Osteoblast (primary cell): ENCODE data around the gene PPRC1. TPM values are rescaled to one million over a fixed set of nuclear protein-coding genes. Genes with fewer than 3 reads are reported as not detected.
A peak's percentile ranks its signal among the peaks of the same experiment; 100 is the strongest.

Experiments used
- DNase-seq: peaks from one replicate; pipeline ENCODE4 v3.0.0; 2011; ENCODE audit warnings: low spot score, mixed read lengths; ENCODE audit not compliant: insufficient read length; ENCODE audit errors: missing footprints
- H2AFZ ChIP-seq: 2 replicates; pipeline ENCODE4 v1.6.0; 2011; ENCODE audit warnings: mild to moderate bottlenecking, low read length
- H3K27ac ChIP-seq: 2 replicates; pipeline ENCODE4 v1.5.1; 2011; ENCODE audit warnings: mild to moderate bottlenecking, low read depth, low read length, moderate library complexity
- H3K27me3 ChIP-seq: 2 replicates; pipeline ENCODE4 v1.6.0; 2012; ENCODE audit warnings: mild to moderate bottlenecking, control low read depth, inconsistent platforms, low read length, moderate library complexity; ENCODE audit not compliant: insufficient read depth
- H3K36me3 ChIP-seq: 2 replicates; pipeline ENCODE4 v1.5.1; 2011; ENCODE audit warnings: mild to moderate bottlenecking, low read length, control low read depth, moderate library complexity; ENCODE audit not compliant: insufficient read depth
- H3K4me1 ChIP-seq: 2 replicates; pipeline ENCODE4 v1.5.1; 2011; ENCODE audit warnings: mild to moderate bottlenecking, low read length, control low read depth, moderate library complexity; ENCODE audit not compliant: insufficient read depth
- H3K4me2 ChIP-seq: 2 replicates; pipeline ENCODE4 v1.6.0; 2011; ENCODE audit warnings: mild to moderate bottlenecking, low read length; ENCODE audit not compliant: insufficient read depth
- H3K4me3 ChIP-seq: fragments of 200-600 bp; sonication (generic); 3 replicates; pipeline ENCODE4 v1.5.1; 2012; ENCODE audit warnings: mild to moderate bottlenecking, low read length, inconsistent platforms; ENCODE audit not compliant: insufficient read depth
- H3K79me2 ChIP-seq: 2 replicates; pipeline ENCODE4 v1.6.0; 2012; ENCODE audit warnings: mild to moderate bottlenecking, low read length, control low read depth, inconsistent platforms; ENCODE audit not compliant: insufficient read depth
- H3K9me3 ChIP-seq: 2 replicates; pipeline ENCODE4 v1.5.1; 2011; ENCODE audit warnings: low read depth, low read length, control low read depth
- H4K20me1 ChIP-seq: 2 replicates; pipeline ENCODE4 v1.6.0; 2012; ENCODE audit warnings: mild to moderate bottlenecking, low read length, control low read depth; ENCODE audit not compliant: insufficient read depth
- total RNA-seq: library from RNA; depleted of rRNA; stranded (reverse); fragments of >200 nt; gene quantifications from 2 replicates; pipeline ENCODE4 v1.2.3, GENCODE V29; 2012
- TF ChIP-seq, protein P1 (sequence below): IDR thresholded peaks from 2 replicates; pipeline ENCODE4 v1.5.1; 2011; ENCODE audit warnings: mild to moderate bottlenecking, low read depth, low read length, moderate library complexity; ENCODE audit errors: extremely low read depth

The PPRC1 gene
- total RNA-seq, 1 donor: 17.7 TPM

DNA sequence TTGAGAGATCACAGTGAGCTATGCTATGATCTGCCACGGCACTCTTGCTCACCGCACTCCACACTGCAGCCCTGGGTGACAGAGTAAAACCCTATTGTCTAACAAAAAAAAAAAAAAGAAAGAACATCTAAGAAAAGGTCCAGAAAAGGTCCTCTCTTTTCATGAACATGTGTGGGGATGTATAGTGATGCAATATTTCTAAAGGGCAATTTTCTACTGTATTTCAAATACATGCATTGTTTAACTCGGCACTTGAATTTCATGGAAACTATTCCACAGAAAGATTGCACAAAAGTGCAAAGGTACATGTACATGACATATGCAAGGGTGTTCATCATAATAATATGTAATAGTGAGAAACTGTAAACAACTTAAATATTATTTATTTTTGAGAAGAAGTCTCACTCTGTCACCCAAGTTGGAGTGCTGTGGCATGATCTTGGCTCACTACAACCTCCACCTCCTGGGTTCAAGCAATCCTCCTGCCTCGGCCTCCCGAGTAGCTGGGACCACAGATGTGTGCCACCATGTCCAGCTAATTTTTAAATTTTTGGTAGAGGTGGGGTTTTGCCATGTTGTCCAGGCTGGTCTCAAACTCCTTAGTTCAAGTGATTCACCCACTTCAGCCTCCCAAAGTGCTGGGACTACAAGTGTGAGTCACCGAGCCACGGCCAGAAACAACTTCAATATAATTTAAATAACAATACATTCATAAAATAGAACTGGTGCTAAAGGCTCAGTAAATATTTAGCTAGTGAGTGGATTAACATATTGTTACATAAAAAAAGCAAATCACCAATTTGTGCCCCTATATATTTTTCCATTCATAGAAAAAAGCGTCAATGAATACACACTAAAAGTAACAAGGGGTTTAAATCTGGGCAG, 1.3 kb upstream of the PPRC1 start:
- Histone ChIP-seq H3K79me2 (peaks cover 37% of the 10 kb centered on the region), H3K36me3 (peaks cover 5% of the 10 kb centered on the region), H4K20me1 (peaks cover 28% of the 10 kb centered on the region), H3K9me3 (no peaks in the 10 kb centered on the region), H3K4me1 (peaks cover 26% of the 10 kb centered on the region), H3K4me3 (no peak overlapping the region), H2AFZ (no peak overlapping the region), H3K4me2 (peak overlapping the region; percentile 90), H3K27ac (no peak overlapping the region), H3K27me3 (no peaks in the 10 kb centered on the region)
- TF ChIP-seq, protein P1, sequence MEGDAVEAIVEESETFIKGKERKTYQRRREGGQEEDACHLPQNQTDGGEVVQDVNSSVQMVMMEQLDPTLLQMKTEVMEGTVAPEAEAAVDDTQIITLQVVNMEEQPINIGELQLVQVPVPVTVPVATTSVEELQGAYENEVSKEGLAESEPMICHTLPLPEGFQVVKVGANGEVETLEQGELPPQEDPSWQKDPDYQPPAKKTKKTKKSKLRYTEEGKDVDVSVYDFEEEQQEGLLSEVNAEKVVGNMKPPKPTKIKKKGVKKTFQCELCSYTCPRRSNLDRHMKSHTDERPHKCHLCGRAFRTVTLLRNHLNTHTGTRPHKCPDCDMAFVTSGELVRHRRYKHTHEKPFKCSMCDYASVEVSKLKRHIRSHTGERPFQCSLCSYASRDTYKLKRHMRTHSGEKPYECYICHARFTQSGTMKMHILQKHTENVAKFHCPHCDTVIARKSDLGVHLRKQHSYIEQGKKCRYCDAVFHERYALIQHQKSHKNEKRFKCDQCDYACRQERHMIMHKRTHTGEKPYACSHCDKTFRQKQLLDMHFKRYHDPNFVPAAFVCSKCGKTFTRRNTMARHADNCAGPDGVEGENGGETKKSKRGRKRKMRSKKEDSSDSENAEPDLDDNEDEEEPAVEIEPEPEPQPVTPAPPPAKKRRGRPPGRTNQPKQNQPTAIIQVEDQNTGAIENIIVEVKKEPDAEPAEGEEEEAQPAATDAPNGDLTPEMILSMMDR: no peak
- no peak for DNase-seq

DNA sequence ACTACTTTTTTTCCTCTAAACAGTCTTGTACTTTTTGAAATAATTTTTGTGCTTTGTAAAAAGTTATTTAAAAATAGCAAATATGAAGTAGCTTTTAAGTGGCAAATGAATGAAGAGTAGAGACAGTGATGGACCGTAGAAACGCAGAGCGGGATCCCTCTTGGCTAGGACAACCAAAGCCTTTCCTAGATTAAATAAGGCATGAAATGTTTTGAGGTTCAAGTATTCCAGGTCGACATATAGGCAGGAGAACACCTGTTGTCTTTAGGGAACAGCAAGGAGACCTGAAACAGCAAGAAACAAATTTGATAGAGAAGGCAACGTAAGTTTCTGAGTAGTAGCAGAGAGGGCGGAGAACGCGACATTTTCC, 662 bp upstream of the PPRC1 start:
- peaks cover 5% of the 10 kb centered on the region for H3K36me3 ChIP-seq
- H3K4me1 ChIP-seq: peaks cover 26% of the 10 kb centered on the region
- peak overlapping the region; percentile 89 for H3K4me3 ChIP-seq
- TF ChIP-seq, protein P1: no peak
- no peak for DNase-seq
- peaks cover 33% of the 10 kb centered on the region for H4K20me1 ChIP-seq
- peak overlapping the region; percentile 90 for H3K4me2 ChIP-seq
- peak overlapping the region; percentile 88 for H3K27ac ChIP-seq
- H3K9me3 ChIP-seq: no peaks in the 10 kb centered on the region
- H2AFZ ChIP-seq: peak overlapping the region; percentile 92
- peaks cover 43% of the 10 kb centered on the region for H3K79me2 ChIP-seq
- no peaks in the 10 kb centered on the region for H3K27me3 ChIP-seq

DNA sequence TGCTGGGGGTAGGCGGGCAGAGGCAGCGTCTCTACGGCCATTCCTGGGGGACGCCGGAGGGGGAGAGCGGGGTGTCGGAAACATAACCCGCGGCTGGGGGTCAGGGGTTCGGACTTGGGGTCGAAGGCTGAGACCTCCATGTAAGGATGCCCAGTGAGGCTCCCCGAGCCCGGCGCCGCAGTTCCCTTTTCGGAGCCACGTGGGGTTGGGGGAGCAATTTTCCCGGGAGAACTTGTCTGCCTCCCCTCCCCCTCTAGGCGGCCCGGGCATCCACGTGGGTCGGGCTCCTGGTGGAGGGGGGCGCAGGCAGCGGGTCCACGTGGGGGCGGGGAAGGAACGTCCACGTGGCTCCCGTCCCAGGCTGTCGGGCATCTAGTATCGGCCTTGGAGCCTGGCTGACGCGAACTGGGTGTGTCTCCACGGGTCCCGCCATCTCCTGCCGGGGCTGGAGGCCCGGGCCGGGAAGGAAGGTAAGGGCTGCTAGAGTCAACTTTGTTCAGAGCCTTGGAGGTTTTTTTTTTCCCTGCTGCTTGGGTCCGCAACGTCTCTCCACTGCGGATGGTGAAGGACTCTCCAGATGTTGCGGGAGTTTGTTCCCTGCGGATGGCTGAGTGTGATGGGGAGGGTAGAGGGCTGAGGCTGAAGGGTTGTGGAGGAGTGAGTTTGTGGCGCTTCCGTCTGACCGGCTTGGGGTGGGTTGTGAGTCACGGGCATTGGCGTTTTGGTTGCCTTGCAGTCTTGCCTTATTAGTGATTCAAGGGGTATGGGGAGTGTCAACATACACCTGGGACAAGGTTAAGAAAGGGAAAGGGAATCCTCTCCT, 744 bp downstream of the PPRC1 start:
- Histone ChIP-seq H4K20me1 (peaks cover 47% of the 10 kb centered on the region), H3K9me3 (no peaks in the 10 kb centered on the region), H3K4me3 (peak overlapping the region; percentile 89), H3K27ac (peak overlapping the region; percentile 88), H3K27me3 (no peaks in the 10 kb centered on the region), H3K79me2 (peaks cover 57% of the 10 kb centered on the region), H3K36me3 (peaks cover 19% of the 10 kb centered on the region), H3K4me1 (peaks cover 24% of the 10 kb centered on the region), H2AFZ (peak overlapping the region; percentile 85), H3K4me2 (peak overlapping the region; percentile 84)
- peak; percentile 92 for DNase-seq
- TF ChIP-seq, protein P1: no peak

DNA sequence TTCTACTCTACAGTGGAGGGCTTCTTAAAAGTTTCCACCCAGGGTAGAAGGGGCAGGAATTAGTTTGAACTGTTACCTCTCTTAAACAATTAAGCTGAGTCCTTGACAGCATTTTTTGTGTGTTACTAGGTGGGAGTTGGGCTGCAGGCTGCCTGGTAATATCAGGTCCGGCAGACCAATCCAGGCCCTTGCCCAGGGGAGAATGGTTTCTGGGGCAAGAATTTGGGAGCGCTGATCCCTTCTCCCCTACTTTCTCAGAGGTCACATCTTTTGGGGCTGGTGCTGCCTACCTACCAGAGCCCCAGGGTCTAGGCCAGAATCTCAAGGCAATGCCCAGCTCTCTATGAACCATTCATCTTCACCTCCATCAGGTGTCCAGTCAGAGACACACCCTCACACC, 1.6 kb downstream of the PPRC1 start:
- Histone ChIP-seq H3K36me3 (peaks cover 27% of the 10 kb centered on the region), H3K79me2 (peaks cover 66% of the 10 kb centered on the region), H3K4me2 (peak overlapping the region; percentile 84), H3K4me1 (peaks cover 24% of the 10 kb centered on the region), H3K27me3 (no peaks in the 10 kb centered on the region), H2AFZ (no peak overlapping the region), H3K4me3 (peak overlapping the region; percentile 89), H4K20me1 (peaks cover 54% of the 10 kb centered on the region), H3K27ac (peak overlapping the region; percentile 88), H3K9me3 (no peaks in the 10 kb centered on the region)
- TF ChIP-seq, protein P1: no peak
- DNase-seq: no peak
